A549 (cell line): Measurements from ENCODE around the gene SHROOM1. TPM values are rescaled to one million over a fixed set of nuclear protein-coding genes. Genes with fewer than 3 reads are reported as not detected.

ENCODE experiments used
- ATAC-seq, 2 experiments: fragments of 200-7000 bp in 1 of 2; fragments of >200 bp in 1 of 2; cut with Nextera tagmentation in 1 of 2; cut with Tn5 transposase in 1 of 2; 3 replicates each; pipeline versions ENCODE4 v1.8.0 to v1.9.1; 2018 to 2020; ENCODE audit warnings: mild to moderate bottlenecking in 1 of 2, moderate library complexity in 1 of 2
- CTCF ChIA-PET: fragments of 300-600 bp; sonication (Branson Sonifier 250); formaldehyde crosslinking; extraction: SDS; loops from one replicate; lab custom pipeline; 2021; ENCODE audit warnings: antibody characterized with exemption, inconsistent platforms; lab: Yijun Ruan, JAX
- POLR2A ChIA-PET: fragments of 350-600 bp; formaldehyde crosslinking; extraction: SDS; loops from one replicate; lab custom pipeline; 2021; ENCODE audit warnings: antibody characterized with exemption, inconsistent platforms; lab: Yijun Ruan, JAX
- DNase-seq, 2 experiments: peaks; one replicate each; pipeline versions ENCODE4 v3.0.0 to v3.0.0-alpha.2; 2011 to 2016; ENCODE audit warnings: low read depth in 1 of 2, low spot score in 1 of 2
- FAIRE-seq: peaks from 2 replicates; lab custom pipeline; 2011; peaks lifted over from hg19 to GRCh38; lab: Jason Lieb, UNC
- H3K27ac ChIP-seq, 2 experiments: fragments of >200 bp; sonication (Bioruptor Twin); formaldehyde crosslinking; 3 replicates each; pipeline ENCODE4 v1.5.1; 2016 to 2017
- H3K4me1 ChIP-seq: fragments of >200 bp; sonication (Bioruptor Twin); formaldehyde crosslinking; 3 replicates; pipeline ENCODE4 v1.6.1; 2016
- H3K4me2 ChIP-seq: fragments of >200 bp; sonication (Bioruptor Twin); formaldehyde crosslinking; 3 replicates; pipeline ENCODE4 v1.6.1; 2016
- H3K4me3 ChIP-seq: fragments of >200 bp; sonication (Bioruptor Twin); formaldehyde crosslinking; 3 replicates; pipeline ENCODE4 v1.5.1; 2016
- H3K9me3 ChIP-seq: fragments of >200 bp; sonication (Bioruptor Twin); formaldehyde crosslinking; 3 replicates; pipeline ENCODE4 v1.6.1; 2016
- BHLHE40 ChIP-seq: IDR thresholded peaks from 2 replicates; pipeline ENCODE4 v1.6.1; 2012; ENCODE audit warnings: low read depth, low read length, inconsistent platforms
- CHD2 ChIP-seq: fragments of 150-350 bp; IDR thresholded peaks from 2 replicates; pipeline ENCODE4 v1.6.1; 2014; ENCODE audit warnings: low read length; ENCODE audit not compliant: partially characterized antibody
- CHD4 ChIP-seq: fragments of 200-600 bp; sonication (generic); IDR thresholded peaks from 2 replicates; pipeline ENCODE4 v1.6.1; 2016; ENCODE audit warnings: antibody characterized with exemption, mild to moderate bottlenecking, borderline replicate concordance
- EHF ChIP-seq: fragments of 250-450 bp; sonication (Bioruptor Pico); IDR thresholded peaks from 2 replicates; pipeline ENCODE4 v1.5.0; 2020; ENCODE audit warnings: mild to moderate bottlenecking
- FOXS1 ChIP-seq: fragments of 250-450 bp; sonication (Bioruptor Pico); IDR thresholded peaks from 2 replicates; pipeline ENCODE4 v1.5.0; 2020; ENCODE audit warnings: mild to moderate bottlenecking, moderate library complexity
- GATA3 ChIP-seq: IDR thresholded peaks from 2 replicates; pipeline ENCODE4 v1.6.1; 2012; ENCODE audit warnings: borderline replicate concordance
- HEYL ChIP-seq: fragments of 250-450 bp; sonication (Bioruptor Pico); IDR thresholded peaks from 2 replicates; pipeline ENCODE4 v1.8.0; 2021; ENCODE audit warnings: mild to moderate bottlenecking, moderate library complexity
- HOXA7 ChIP-seq: fragments of 250-450 bp; sonication (Bioruptor Pico); IDR thresholded peaks from 2 replicates; pipeline ENCODE4 v1.5.0; 2020; ENCODE audit warnings: mild to moderate bottlenecking, moderate library complexity
- HOXB5 ChIP-seq: fragments of 250-450 bp; sonication (Bioruptor Pico); IDR thresholded peaks from 2 replicates; pipeline ENCODE4 v1.5.0; 2020; ENCODE audit warnings: mild to moderate bottlenecking, moderate library complexity
- JUNB ChIP-seq: fragments of >200 bp; sonication (Bioruptor Twin); formaldehyde crosslinking; IDR thresholded peaks from 2 replicates; pipeline ENCODE4 v1.6.1; 2016
- KDM5A ChIP-seq: fragments of 200-600 bp; sonication (generic); IDR thresholded peaks from 2 replicates; pipeline ENCODE4 v1.6.1; 2016; ENCODE audit warnings: antibody characterized with exemption, mild to moderate bottlenecking
- NPAS2 ChIP-seq: fragments of 250-450 bp; sonication (Bioruptor Pico); IDR thresholded peaks from 2 replicates; pipeline ENCODE4 v1.8.0; 2022; ENCODE audit warnings: mild to moderate bottlenecking, moderate library complexity, borderline replicate concordance
- NR3C1 ChIP-seq: fragments of >200 bp; sonication (Bioruptor Twin); formaldehyde crosslinking; IDR thresholded peaks from 3 replicates; pipeline ENCODE4 v1.6.1; 2017
- PHF8 ChIP-seq: fragments of 200-600 bp; sonication (generic); IDR thresholded peaks from 2 replicates; pipeline ENCODE4 v1.6.1; 2016; ENCODE audit warnings: low read depth, mild to moderate bottlenecking, antibody characterized with exemption, moderate library complexity, borderline replicate concordance
- POLR2A ChIP-seq: IDR thresholded peaks from 2 replicates; pipeline ENCODE4 v1.6.1; 2012; ENCODE audit warnings: mild to moderate bottlenecking, low read length
- POLR2AphosphoS2 ChIP-seq: conservative IDR thresholded peaks from 2 replicates; pipeline ENCODE4 v1.6.1; 2012; ENCODE audit warnings: low read length, improper control_type of control experiment, inconsistent platforms
- RAD21 ChIP-seq, 2 experiments: fragments of >200 bp in 1 of 2; sonication (Bioruptor Twin) in 1 of 2; formaldehyde crosslinking in 1 of 2; IDR thresholded peaks in 1 of 2; conservative IDR thresholded peaks in 1 of 2; 2 replicates in 1 of 2; 3 replicates in 1 of 2; pipeline ENCODE4 v1.6.1; 2012 to 2018; ENCODE audit warnings: inconsistent platforms in 1 of 2
- RNF2 ChIP-seq: fragments of 200-600 bp; sonication (generic); IDR thresholded peaks from 2 replicates; pipeline ENCODE4 v1.6.1; 2016; ENCODE audit warnings: low read depth, mild to moderate bottlenecking, antibody characterized with exemption, moderate library complexity, borderline replicate concordance
- TFCP2L1 ChIP-seq: fragments of 250-450 bp; sonication (Bioruptor Pico); IDR thresholded peaks from 2 replicates; pipeline ENCODE4 v1.5.0; 2021; ENCODE audit warnings: mild to moderate bottlenecking
- TP53 ChIP-seq: fragments of 250-450 bp; sonication (Bioruptor Pico); IDR thresholded peaks from 2 replicates; pipeline ENCODE4 v1.5.0; 2021; ENCODE audit warnings: mild to moderate bottlenecking, moderate library complexity
- ZC3H11A ChIP-seq: fragments of 450-650 bp; IDR thresholded peaks from 2 replicates; pipeline ENCODE4 v1.6.1; 2014; ENCODE audit warnings: antibody characterized with exemption, mild to moderate bottlenecking
- ZSCAN20 ChIP-seq: fragments of 250-450 bp; sonication (Bioruptor Pico); IDR thresholded peaks from 2 replicates; pipeline ENCODE4 v1.8.0; 2022; ENCODE audit warnings: mild to moderate bottlenecking, moderate library complexity
- WGBS: methylation state at CpG from one replicate; pipeline ENCODE4 v1.1.6; 2017; ENCODE audit errors: missing lambda C conversion rate; 5-methylcytosine and 5-hydroxymethylcytosine counted together
- polyA plus RNA-seq, 4 experiments: library from polyadenylated mRNA; depleted of rRNA in 3 of 4; stranded (reverse); fragments of >200 nt; fragmentation: RNase III in 1 of 4; extraction: RNeasy Plus Mini Kit Qiagen cat#74134 plus additional on column Dnase treatment in 1 of 4; gene quantifications; 2 replicates in 3 of 4; 3 replicates in 1 of 4; pipeline ENCODE4 v1.2.3, GENCODE V29; 2011 to 2017
- small RNA-seq, 6 experiments: library from RNA; depleted of rRNA; stranded (forward); fragments of <200 nt; gene quantifications; one replicate each; pipeline ENCODE3, GENCODE V24; 2012
- TF ChIP-seq, protein P1 (sequence below): fragments of 150-350 bp; IDR thresholded peaks from 2 replicates; pipeline ENCODE4 v1.6.1; 2014; ENCODE audit warnings: low read depth, mild to moderate bottlenecking, low read length
- TF ChIP-seq, protein P2 (sequence below): IDR thresholded peaks from 2 replicates; pipeline ENCODE4 v1.6.1; 2012; ENCODE audit warnings: low read depth, borderline replicate concordance

The SHROOM1 gene
- polyA plus RNA-seq, 2 of the 4 experiments (the other 2 are of a cell fraction) = 4.5 to 5.4 TPM

- DNase-seq = no peak
- Histone ChIP-seq H3K27ac (no peak overlapping the region), H3K9me3 (no peaks in the 10 kb centered on the region), H3K4me1 (peaks cover 7% of the 10 kb centered on the region), H3K4me3 (no peak overlapping the region), H3K4me2 (no peak overlapping the region)
- ChIA-PET CTCF (interaction anchor here (1.6 kb wide), 1 partner anchor 47 kb away, joined by 3 read pairs; no protein-coding TSS in a partner anchor), POLR2A (no interaction called here)
- ATAC-seq = no peak
- 89% methylated on average over 5 of the region's 5 CpGs for WGBS
- no peak for FAIRE-seq
- TF ChIP-seq ZC3H11A (no peak), NR3C1 (no peak), HOXA7 (CRISPR knock-in tag) (no peak), RAD21 (conservative IDR thresholded peaks at IDR 0.05 in 1 of 2, IDR thresholded peaks at IDR 0.05 in 1 of 2) (no peak), FOXS1 (CRISPR knock-in tag) (no peak), HOXB5 (CRISPR knock-in tag) (no peak), RNF2 (no peak), GATA3 (no peak), ZSCAN20 (no peak)
- TF ChIP-seq, protein P1, sequence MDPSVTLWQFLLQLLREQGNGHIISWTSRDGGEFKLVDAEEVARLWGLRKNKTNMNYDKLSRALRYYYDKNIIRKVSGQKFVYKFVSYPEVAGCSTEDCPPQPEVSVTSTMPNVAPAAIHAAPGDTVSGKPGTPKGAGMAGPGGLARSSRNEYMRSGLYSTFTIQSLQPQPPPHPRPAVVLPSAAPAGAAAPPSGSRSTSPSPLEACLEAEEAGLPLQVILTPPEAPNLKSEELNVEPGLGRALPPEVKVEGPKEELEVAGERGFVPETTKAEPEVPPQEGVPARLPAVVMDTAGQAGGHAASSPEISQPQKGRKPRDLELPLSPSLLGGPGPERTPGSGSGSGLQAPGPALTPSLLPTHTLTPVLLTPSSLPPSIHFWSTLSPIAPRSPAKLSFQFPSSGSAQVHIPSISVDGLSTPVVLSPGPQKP = no peak
- TF ChIP-seq, all 56 proteins: peak for 0
Measured at GRCh38 chr5:132773114-132773513, 57.3 kb downstream of the SHROOM1 start.

DNA sequence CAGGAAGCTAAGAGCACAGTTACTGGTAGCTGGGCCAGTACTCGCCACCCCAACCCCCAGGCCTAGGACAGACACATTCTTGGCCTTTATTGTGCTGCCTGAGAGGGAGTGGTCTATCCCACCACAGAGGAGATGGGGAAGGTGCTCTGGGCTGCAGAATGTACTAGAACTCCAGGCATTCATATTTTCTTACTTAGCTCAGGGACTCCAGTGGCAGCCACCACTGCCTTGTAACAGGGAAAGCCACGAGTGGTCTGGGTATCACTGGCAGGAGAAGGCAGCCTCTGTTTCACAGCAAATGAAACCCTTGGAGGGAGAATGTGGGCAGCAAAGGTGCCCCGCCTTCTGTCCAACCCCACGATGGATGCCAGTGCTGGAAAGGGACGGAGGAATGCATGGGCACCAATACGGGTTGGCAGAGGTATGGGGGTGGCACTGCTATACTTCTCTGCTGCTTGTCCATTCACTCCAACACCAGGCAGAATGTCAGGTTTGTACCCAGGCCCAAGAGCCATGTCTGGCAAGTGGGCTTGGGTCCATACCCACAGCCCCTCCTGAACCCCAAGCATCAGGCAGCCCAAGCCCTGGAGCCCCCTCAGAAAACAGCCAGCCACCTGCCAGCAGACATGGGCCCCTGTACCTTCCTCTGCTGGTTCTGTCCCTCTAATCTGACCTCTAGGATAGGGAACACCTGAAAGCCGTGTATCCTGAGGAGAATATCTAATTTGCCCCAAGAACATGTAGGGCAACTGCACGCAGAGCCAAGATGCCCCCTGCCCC, 58.0 kb downstream of the SHROOM1 start:
- Histone ChIP-seq H3K4me3 (no peak overlapping the region), H3K9me3 (no peaks in the 10 kb centered on the region), H3K27ac (no peak overlapping the region), H3K4me2 (no peak overlapping the region), H3K4me1 (peaks cover 7% of the 10 kb centered on the region)
- WGBS = 83% methylated on average over 8 of the region's 8 CpGs
- DNase-seq = no peak
- no peak for FAIRE-seq
- ChIA-PET POLR2A (no interaction called here), CTCF (interaction anchor here (0.6 to 1.6 kb wide), 4 partner anchors 8 to 91 kb away, joined by 3 read pairs; no protein-coding TSS in a partner anchor)
- no peak for TF ChIP-seq NR3C1
- no peak for TF ChIP-seq CHD4
- no peak for TF ChIP-seq CHD2
- TF ChIP-seq TP53 = no peak
- TF ChIP-seq BHLHE40 = no peak
- TF ChIP-seq HEYL (CRISPR knock-in tag) = no peak
- no peak for TF ChIP-seq POLR2AphosphoS2
- no peak for TF ChIP-seq KDM5A
- no peak for TF ChIP-seq NPAS2 (CRISPR knock-in tag)
- no peak for TF ChIP-seq RAD21 (conservative IDR thresholded peaks at IDR 0.05 in 1 of 2, IDR thresholded peaks at IDR 0.05 in 1 of 2)
- no peak for TF ChIP-seq TFCP2L1 (CRISPR knock-in tag)
- no peak for TF ChIP-seq EHF (CRISPR knock-in tag)
- TF ChIP-seq JUNB = no peak
- TF ChIP-seq POLR2A = no peak
- TF ChIP-seq PHF8 = no peak
- TF ChIP-seq, protein P2, sequence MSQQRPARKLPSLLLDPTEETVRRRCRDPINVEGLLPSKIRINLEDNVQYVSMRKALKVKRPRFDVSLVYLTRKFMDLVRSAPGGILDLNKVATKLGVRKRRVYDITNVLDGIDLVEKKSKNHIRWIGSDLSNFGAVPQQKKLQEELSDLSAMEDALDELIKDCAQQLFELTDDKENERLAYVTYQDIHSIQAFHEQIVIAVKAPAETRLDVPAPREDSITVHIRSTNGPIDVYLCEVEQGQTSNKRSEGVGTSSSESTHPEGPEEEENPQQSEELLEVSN = no peak
- no peak for ATAC-seq

Small RNA genes lying within 50 kb of the gene (small RNA-seq; reads per million reads assigned to genes)
- gene RNA5SP192 = 0 reads per million in 6 experiments

Other genes with a start within 250 kb of the SHROOM1 start
- gene IL13, start 172.5 kb downstream of the SHROOM1 start, polyA plus RNA-seq (2011; rRNA removed) = not detected in 2 replicates
- gene IL13, start 172.5 kb downstream of the SHROOM1 start, polyA plus RNA-seq (2017; fragmentation: RNase III; extraction: RNeasy Plus Mini Kit Qiagen cat#74134 plus additional on column Dnase treatment) = 0.08 to 0.13 TPM in 2 of 3 replicates, not detected in the other
- gene IL4, start 156.7 kb downstream of the SHROOM1 start, polyA plus RNA-seq (2011; rRNA removed) = not detected in 2 replicates
- not detected in 3 replicates for gene IL4, start 156.7 kb downstream of the SHROOM1 start, polyA plus RNA-seq (2017; fragmentation: RNase III; extraction: RNeasy Plus Mini Kit Qiagen cat#74134 plus additional on column Dnase treatment)
- gene KIF3A, start 93.1 kb downstream of the SHROOM1 start, polyA plus RNA-seq (2011; rRNA removed) = 17.2 and 20.5 TPM in 2 replicates
- gene KIF3A, start 93.1 kb downstream of the SHROOM1 start, polyA plus RNA-seq (2017; fragmentation: RNase III; extraction: RNeasy Plus Mini Kit Qiagen cat#74134 plus additional on column Dnase treatment) = 12.8 to 15.6 TPM (median 13.8 TPM) in 3 replicates
- 0.17 and 0.33 TPM in 2 replicates for gene CCNI2, start 83.2 kb downstream of the SHROOM1 start, polyA plus RNA-seq (2011; rRNA removed)
- gene CCNI2, start 83.2 kb downstream of the SHROOM1 start, polyA plus RNA-seq (2017; fragmentation: RNase III; extraction: RNeasy Plus Mini Kit Qiagen cat#74134 plus additional on column Dnase treatment) = 0.07 to 0.26 TPM (median 0.17 TPM) in 3 replicates
- gene SEPTIN8, start 53.4 kb downstream of the SHROOM1 start, polyA plus RNA-seq (2011; rRNA removed) = 29.2 and 29.6 TPM in 2 replicates
- 19.0 to 21.7 TPM (median 20.8 TPM) in 3 replicates for gene SEPTIN8, start 53.4 kb downstream of the SHROOM1 start, polyA plus RNA-seq (2017; fragmentation: RNase III; extraction: RNeasy Plus Mini Kit Qiagen cat#74134 plus additional on column Dnase treatment)
- gene SOWAHA, start 17.3 kb downstream of the SHROOM1 start, polyA plus RNA-seq (2011; rRNA removed) = 0.07 and 0.10 TPM in 2 replicates
- gene SOWAHA, start 17.3 kb downstream of the SHROOM1 start, polyA plus RNA-seq (2017; fragmentation: RNase III; extraction: RNeasy Plus Mini Kit Qiagen cat#74134 plus additional on column Dnase treatment) = 0.03 to 0.08 TPM (median 0.06 TPM) in 3 replicates
- 0.83 and 0.85 TPM in 2 replicates for gene GDF9, start 35.8 kb upstream of the SHROOM1 start, polyA plus RNA-seq (2011; rRNA removed)
- 0.25 to 0.49 TPM (median 0.37 TPM) in 3 replicates for gene GDF9, start 35.8 kb upstream of the SHROOM1 start, polyA plus RNA-seq (2017; fragmentation: RNase III; extraction: RNeasy Plus Mini Kit Qiagen cat#74134 plus additional on column Dnase treatment)
- 497 and 500 TPM in 2 replicates for gene UQCRQ, start 36.0 kb upstream of the SHROOM1 start, polyA plus RNA-seq (2011; rRNA removed)
- 424 to 448 TPM (median 441 TPM) in 3 replicates for gene UQCRQ, start 36.0 kb upstream of the SHROOM1 start, polyA plus RNA-seq (2017; fragmentation: RNase III; extraction: RNeasy Plus Mini Kit Qiagen cat#74134 plus additional on column Dnase treatment)
- gene LEAP2, start 43.0 kb upstream of the SHROOM1 start, polyA plus RNA-seq (2011; rRNA removed) = 4.1 and 4.8 TPM in 2 replicates
- gene LEAP2, start 43.0 kb upstream of the SHROOM1 start, polyA plus RNA-seq (2017; fragmentation: RNase III; extraction: RNeasy Plus Mini Kit Qiagen cat#74134 plus additional on column Dnase treatment) = 1.6 to 2.1 TPM (median 2.0 TPM) in 3 replicates
- 43.5 and 52.7 TPM in 2 replicates for gene AFF4, start 133.0 kb upstream of the SHROOM1 start, polyA plus RNA-seq (2011; rRNA removed)
- gene AFF4, start 133.0 kb upstream of the SHROOM1 start, polyA plus RNA-seq (2017; fragmentation: RNase III; extraction: RNeasy Plus Mini Kit Qiagen cat#74134 plus additional on column Dnase treatment) = 20.8 to 22.4 TPM (median 22.1 TPM) in 3 replicates
- gene ZCCHC10, start 195.9 kb upstream of the SHROOM1 start, polyA plus RNA-seq (2011; rRNA removed) = 45.7 and 56.2 TPM in 2 replicates
- 27.1 to 28.3 TPM (median 28.3 TPM) in 3 replicates for gene ZCCHC10, start 195.9 kb upstream of the SHROOM1 start, polyA plus RNA-seq (2017; fragmentation: RNase III; extraction: RNeasy Plus Mini Kit Qiagen cat#74134 plus additional on column Dnase treatment)
- 110 and 166 TPM in 2 replicates for gene HSPA4, start 221.4 kb upstream of the SHROOM1 start, polyA plus RNA-seq (2011; rRNA removed)
- gene HSPA4, start 221.4 kb upstream of the SHROOM1 start, polyA plus RNA-seq (2017; fragmentation: RNase III; extraction: RNeasy Plus Mini Kit Qiagen cat#74134 plus additional on column Dnase treatment) = 160 to 168 TPM (median 166 TPM) in 3 replicates